Measurements from ENCODE around the gene STK32C.

GRCh38 chr10:132270721-132271457, 36.9 kb downstream of the STK32C start:
- TF ChIP-seq CTCF (IDR thresholded peaks at IDR 0.05) (no peak), POLR2A (IDR thresholded peaks at IDR 0.05) (no peak)
